Caco-2 (cell line): ENCODE measurements around the gene METTL15. TPM values are rescaled to one million over a fixed set of nuclear protein-coding genes. Genes with fewer than 3 reads are reported as not detected.

Experiments
- BruUV-seq: library from RNA; stranded (reverse); fragments of 400-500 nt; replicated peaks from 2 replicates; lab custom pipeline; 2021; lab: Mats Ljungman, UMichigan
- CTCF ChIA-PET: fragments of 300-600 bp; sonication (Branson Sonifier 250); formaldehyde crosslinking; loops from one replicate; lab custom pipeline; 2022; ENCODE audit warnings: antibody characterized with exemption; lab: Charles Lee
- POLR2A ChIA-PET: fragments of 300-600 bp; sonication (Branson Sonifier 250); formaldehyde crosslinking; loops from one replicate; lab custom pipeline; 2022; ENCODE audit warnings: antibody characterized with exemption; lab: Charles Lee
- DNase-seq, 2 experiments: peaks; one replicate each; pipeline versions ENCODE4 v3.0.0 to v3.0.0-alpha.2; 2020 to 2022
- H3K27me3 ChIP-seq: replicated peaks from 2 replicates; pipeline ENCODE4 v1.6.0; 2011; ENCODE audit warnings: low read length; ENCODE audit not compliant: control insufficient read depth, insufficient read depth
- H3K36me3 ChIP-seq: 2 replicates; pipeline ENCODE4 v1.5.1; 2011; ENCODE audit warnings: low read length; ENCODE audit not compliant: control insufficient read depth, insufficient read depth
- H3K4me1 ChIP-seq: fragments of 250-450 bp; sonication (Bioruptor Pico); 2 replicates; pipeline ENCODE4 v1.5.1; 2020; ENCODE audit warnings: mild to moderate bottlenecking
- H3K4me3 ChIP-seq: 2 replicates; pipeline ENCODE4 v1.5.1; 2011; ENCODE audit warnings: low read depth, mild to moderate bottlenecking, control low read depth, low read length
- H3K9me3 ChIP-seq: fragments of 250-450 bp; sonication (Bioruptor Pico); 2 replicates; pipeline ENCODE4 v1.5.1; 2020; ENCODE audit warnings: mild to moderate bottlenecking, moderate library complexity
- H3K27ac Mint-ChIP-seq: one replicate; pipeline ENCODE4 v1.8.0; 2022; ENCODE audit warnings: mixed read lengths; ENCODE audit not compliant: unreplicated experiment
- H3K27me3 Mint-ChIP-seq: one replicate; pipeline ENCODE4 v1.8.0; 2022; ENCODE audit warnings: mixed read lengths; ENCODE audit not compliant: insufficient read depth, unreplicated experiment
- H3K36me3 Mint-ChIP-seq: one replicate; pipeline ENCODE4 v1.8.0; 2022; ENCODE audit warnings: mild to moderate bottlenecking, mixed read lengths; ENCODE audit not compliant: insufficient read depth, unreplicated experiment
- H3K4me1 Mint-ChIP-seq: one replicate; pipeline ENCODE4 v1.8.0; 2022; ENCODE audit warnings: low read depth, mixed read lengths; ENCODE audit not compliant: unreplicated experiment
- H3K4me3 Mint-ChIP-seq: one replicate; pipeline ENCODE4 v1.8.0; 2022; ENCODE audit warnings: mild to moderate bottlenecking, moderate library complexity, mixed read lengths; ENCODE audit not compliant: unreplicated experiment
- H3K9me3 Mint-ChIP-seq: one replicate; pipeline ENCODE4 v1.8.0; 2022; ENCODE audit warnings: mixed read lengths; ENCODE audit not compliant: unreplicated experiment
- intact Hi-C: fragments of 100-400 bp; cut with micrococcal nuclease; formaldehyde crosslinking; loops from one replicate; pipeline ENCODE4 v1.10.0; 2022; ENCODE audit not compliant: unreplicated experiment
- total RNA-seq: library from RNA; stranded (reverse); gene quantifications from 2 replicates; pipeline ENCODE4 v1.2.3, GENCODE V29; 2022
- TF ChIP-seq, protein P1 (sequence below), 2 experiments: fragments of 200-600 bp in 1 of 2; IDR thresholded peaks; 1 replicate in 1 of 2; 2 replicates in 1 of 2; pipeline versions ENCODE4 v1.5.1 to v1.8.0; 2011 to 2022; ENCODE audit warnings: antibody characterized with exemption in 1 of 2, control low read depth in 1 of 2, inconsistent platforms in 1 of 2, low read depth in 1 of 2, low read length in 1 of 2, mild to moderate bottlenecking in 1 of 2, moderate library complexity in 1 of 2; ENCODE audit not compliant: insufficient read depth in 1 of 2, severe bottlenecking in 1 of 2, unreplicated experiment in 1 of 2

The METTL15 gene
- total RNA-seq, 1 experiment from 2014 or later, result 14.4 TPM

DNA sequence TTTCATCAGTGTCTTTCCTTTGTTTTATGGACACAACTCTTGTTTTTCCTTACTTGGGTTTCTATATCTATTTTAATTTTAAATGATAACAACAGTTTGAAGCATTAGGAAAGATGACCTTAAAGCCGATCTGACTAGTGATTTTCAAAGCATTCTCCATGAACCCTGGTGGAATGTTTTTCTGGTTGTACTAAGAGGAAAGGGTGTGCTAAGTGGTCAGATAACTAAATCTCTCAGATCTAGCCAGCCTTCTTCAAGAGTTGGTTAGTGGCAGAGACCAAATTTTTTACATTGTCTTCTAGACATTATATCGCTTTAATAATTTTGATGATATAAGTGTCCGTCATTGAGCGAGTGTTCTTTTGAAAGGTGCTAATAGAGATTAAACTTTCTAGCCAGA lies 134.4 kb downstream of the METTL15 start:
- TF ChIP-seq, protein P1, sequence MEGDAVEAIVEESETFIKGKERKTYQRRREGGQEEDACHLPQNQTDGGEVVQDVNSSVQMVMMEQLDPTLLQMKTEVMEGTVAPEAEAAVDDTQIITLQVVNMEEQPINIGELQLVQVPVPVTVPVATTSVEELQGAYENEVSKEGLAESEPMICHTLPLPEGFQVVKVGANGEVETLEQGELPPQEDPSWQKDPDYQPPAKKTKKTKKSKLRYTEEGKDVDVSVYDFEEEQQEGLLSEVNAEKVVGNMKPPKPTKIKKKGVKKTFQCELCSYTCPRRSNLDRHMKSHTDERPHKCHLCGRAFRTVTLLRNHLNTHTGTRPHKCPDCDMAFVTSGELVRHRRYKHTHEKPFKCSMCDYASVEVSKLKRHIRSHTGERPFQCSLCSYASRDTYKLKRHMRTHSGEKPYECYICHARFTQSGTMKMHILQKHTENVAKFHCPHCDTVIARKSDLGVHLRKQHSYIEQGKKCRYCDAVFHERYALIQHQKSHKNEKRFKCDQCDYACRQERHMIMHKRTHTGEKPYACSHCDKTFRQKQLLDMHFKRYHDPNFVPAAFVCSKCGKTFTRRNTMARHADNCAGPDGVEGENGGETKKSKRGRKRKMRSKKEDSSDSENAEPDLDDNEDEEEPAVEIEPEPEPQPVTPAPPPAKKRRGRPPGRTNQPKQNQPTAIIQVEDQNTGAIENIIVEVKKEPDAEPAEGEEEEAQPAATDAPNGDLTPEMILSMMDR (IDR thresholded peaks at IDR 0.05; ENCODE audit: insufficient read depth in 1 of 2, low read depth in 1 of 2, low read length in 1 of 2, severe bottlenecking in 1 of 2, unreplicated experiment in 1 of 2), result no peak
- H3K27me3 Mint-ChIP-seq, result no peaks in the 10 kb centered on the region
- no peak for DNase-seq
- no peak overlapping the region for H3K27ac Mint-ChIP-seq
- no peaks in the 10 kb centered on the region for H3K36me3 ChIP-seq
- intact Hi-C loops, result no loop called here
- peaks cover 15% of the 10 kb centered on the region for H3K4me1 Mint-ChIP-seq
- H3K4me1 ChIP-seq, result peaks cover 8% of the 10 kb centered on the region; the same call in 1 of the 2 replicates
- H3K9me3 Mint-ChIP-seq, result peaks cover 9% of the 10 kb centered on the region
- H3K4me3 Mint-ChIP-seq, result no peak overlapping the region
- no TSS peak for BruUV-seq
- no peaks in the 10 kb centered on the region for H3K27me3 ChIP-seq
- CTCF ChIA-PET, result no interaction called here
- H3K9me3 ChIP-seq, result 0 out of 2 replicates have a peak, but pooled peaks cover 5% of the 10 kb centered on the region
- no peak overlapping the region for H3K4me3 ChIP-seq
- H3K36me3 Mint-ChIP-seq, result no peaks in the 10 kb centered on the region
- POLR2A ChIA-PET, result no interaction called here

DNA sequence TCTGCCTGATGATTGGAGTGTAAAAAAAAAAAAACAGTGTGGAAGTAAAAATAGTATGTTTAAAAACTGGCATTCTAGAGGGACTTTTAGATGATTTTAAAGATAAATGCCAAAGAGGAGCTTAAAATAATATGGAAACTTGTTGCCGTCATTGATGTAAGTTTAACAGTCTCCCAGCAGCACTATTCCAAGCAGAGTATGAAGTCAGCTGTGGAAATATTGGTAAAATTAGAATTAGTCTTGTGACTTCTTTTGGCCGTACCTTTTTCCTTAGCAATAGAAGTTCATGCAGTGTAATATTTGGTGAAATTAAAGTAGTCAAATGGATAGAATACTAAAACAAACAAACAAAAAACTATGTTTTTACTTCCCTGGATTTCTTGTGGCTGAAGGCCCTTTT lies 134.9 kb downstream of the METTL15 start:
- BruUV-seq, result no TSS peak
- Mint-ChIP-seq H3K36me3 (no peaks in the 10 kb centered on the region), H3K4me1 (peaks cover 15% of the 10 kb centered on the region), H3K9me3 (peaks cover 9% of the 10 kb centered on the region), H3K27ac (no peak overlapping the region), H3K4me3 (no peak overlapping the region), H3K27me3 (no peaks in the 10 kb centered on the region)
- H3K27me3 ChIP-seq, result no peaks in the 10 kb centered on the region
- intact Hi-C loops, result no loop called here
- H3K9me3 ChIP-seq, result 0 out of 2 replicates have a peak, but pooled peaks cover 5% of the 10 kb centered on the region
- peaks cover 8% of the 10 kb centered on the region; the same call in 1 of the 2 replicates for H3K4me1 ChIP-seq
- no peak overlapping the region for H3K4me3 ChIP-seq
- H3K36me3 ChIP-seq, result no peaks in the 10 kb centered on the region
- no peak for DNase-seq
- CTCF ChIA-PET, result no interaction called here
- TF ChIP-seq, protein P1 (IDR thresholded peaks at IDR 0.05; ENCODE audit: insufficient read depth in 1 of 2, low read depth in 1 of 2, low read length in 1 of 2, severe bottlenecking in 1 of 2, unreplicated experiment in 1 of 2), result no peak
- POLR2A ChIA-PET, result no interaction called here

DNA sequence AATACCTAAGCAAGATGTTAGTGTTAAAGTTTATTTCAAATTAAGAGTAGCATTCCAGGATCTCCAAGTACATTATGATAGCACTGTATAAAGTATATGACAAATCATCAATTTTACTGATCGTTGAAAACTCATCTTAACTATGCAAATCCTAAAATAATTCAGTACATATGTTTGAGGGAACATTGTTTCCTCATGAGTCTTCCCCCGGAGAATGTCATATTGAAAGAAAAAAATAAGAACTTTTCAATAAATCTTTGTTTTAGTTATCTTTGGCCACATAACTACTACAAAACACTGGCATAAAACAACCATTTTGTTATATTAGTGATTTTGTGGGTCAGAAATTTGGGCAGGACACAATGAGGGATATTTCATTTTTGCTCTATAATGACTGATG lies 135.4 kb downstream of the METTL15 start:
- POLR2A ChIA-PET, result no interaction called here
- CTCF ChIA-PET, result no interaction called here
- Mint-ChIP-seq H3K36me3 (no peaks in the 10 kb centered on the region), H3K9me3 (peaks cover 7% of the 10 kb centered on the region), H3K4me3 (no peak overlapping the region), H3K27me3 (no peaks in the 10 kb centered on the region), H3K27ac (no peak overlapping the region), H3K4me1 (peaks cover 12% of the 10 kb centered on the region)
- intact Hi-C loops, result no loop called here
- DNase-seq, result no peak
- Histone ChIP-seq H3K36me3 (no peaks in the 10 kb centered on the region), H3K4me1 (peaks cover 6% of the 10 kb centered on the region; the same call in 1 of the 2 replicates), H3K9me3 (0 out of 2 replicates have a peak, but pooled peaks cover 4% of the 10 kb centered on the region), H3K27me3 (no peaks in the 10 kb centered on the region), H3K4me3 (no peak overlapping the region)
- TF ChIP-seq, protein P1 (IDR thresholded peaks at IDR 0.05; ENCODE audit: insufficient read depth in 1 of 2, low read depth in 1 of 2, low read length in 1 of 2, severe bottlenecking in 1 of 2, unreplicated experiment in 1 of 2), result no peak
- no TSS peak for BruUV-seq
